ACC112 (cell line): Measurements from ENCODE around the gene SFRP2.

Source experiments
- H2AFZ ChIP-seq: fragments of 200-600 bp; sonication (generic); one replicate; pipeline ENCODE4 v1.6.0; 2017; ENCODE audit warnings: antibody characterized with exemption, low read length; ENCODE audit not compliant: unreplicated experiment
- H3K27ac ChIP-seq: fragments of 200-600 bp; sonication (generic); 2 replicates; pipeline ENCODE4 v1.5.1; 2014; ENCODE audit warnings: low read depth, mild to moderate bottlenecking, antibody characterized with exemption, low read length, moderate library complexity
- H3K27me3 ChIP-seq: fragments of 200-600 bp; sonication (generic); 2 replicates; pipeline ENCODE4 v1.6.1; 2014; ENCODE audit warnings: mild to moderate bottlenecking, antibody characterized with exemption, low read length, moderate library complexity, mixed read lengths; ENCODE audit not compliant: insufficient read depth
- H3K36me3 ChIP-seq: fragments of 200-600 bp; sonication (generic); 2 replicates; pipeline ENCODE4 v1.6.1; 2016; ENCODE audit warnings: mild to moderate bottlenecking, antibody characterized with exemption, low read length, moderate library complexity, mixed read lengths; ENCODE audit not compliant: insufficient read depth
- H3K4me1 ChIP-seq: fragments of 200-600 bp; sonication (generic); one replicate; pipeline ENCODE4 v1.6.1; 2016; ENCODE audit warnings: low read length, mixed read lengths; ENCODE audit not compliant: insufficient read depth, unreplicated experiment, control insufficient read depth
- H3K4me3 ChIP-seq: fragments of 200-600 bp; sonication (generic); 2 replicates; pipeline ENCODE4 v1.5.1; 2014; ENCODE audit warnings: mild to moderate bottlenecking, low read depth, low read length
- H3K79me2 ChIP-seq: fragments of 200-600 bp; sonication (generic); one replicate; pipeline ENCODE4 v1.6.0; 2016; ENCODE audit warnings: low read length; ENCODE audit not compliant: control insufficient read depth, unreplicated experiment, insufficient read depth

SFRP2 gene

GRCh38 chr4:153798901-153799693, 10.2 kb upstream of the SFRP2 start:
- Histone ChIP-seq H3K27me3 (no peaks in the 10 kb centered on the region), H3K79me2 (no peaks in the 10 kb centered on the region), H2AFZ (no peak overlapping the region), H3K4me3 (no peak overlapping the region), H3K4me1 (no peaks in the 10 kb centered on the region), H3K27ac (no peak overlapping the region), H3K36me3 (no peaks in the 10 kb centered on the region)

- no peaks in the 10 kb centered on the region for H3K27me3 ChIP-seq
- H3K27ac ChIP-seq, result no peak overlapping the region
- no peaks in the 10 kb centered on the region for H3K36me3 ChIP-seq
These were observed 9.5 kb upstream of the SFRP2 start for GRCh38 chr4:153798420-153798819.

GRCh38 chr4:153794006-153794405, 5.1 kb upstream of the SFRP2 start:
- Histone ChIP-seq H2AFZ (no peak overlapping the region), H3K27me3 (peaks cover 26% of the 10 kb centered on the region), H3K36me3 (no peaks in the 10 kb centered on the region), H3K4me1 (no peaks in the 10 kb centered on the region), H3K4me3 (no peak overlapping the region), H3K79me2 (no peaks in the 10 kb centered on the region), H3K27ac (no peak overlapping the region)

More at GRCh38 chr4:153798420-153798819, 9.5 kb upstream of the SFRP2 start:
- Histone ChIP-seq H3K4me3 (no peak overlapping the region), H3K4me1 (no peaks in the 10 kb centered on the region), H2AFZ (no peak overlapping the region), H3K79me2 (no peaks in the 10 kb centered on the region)

- peaks cover 39% of the 10 kb centered on the region for H3K27me3 ChIP-seq
- peak overlapping the region; percentile 9 for H2AFZ ChIP-seq
- peak overlapping the region; percentile 63 for H3K4me3 ChIP-seq
- no peaks in the 10 kb centered on the region for H3K36me3 ChIP-seq
- no peak overlapping the region for H3K27ac ChIP-seq
- H3K79me2 ChIP-seq, result no peaks in the 10 kb centered on the region
- H3K4me1 ChIP-seq, result no peaks in the 10 kb centered on the region
These were observed 3.9 kb upstream of the SFRP2 start for GRCh38 chr4:153792618-153793247.

GRCh38 chr4:153791746-153792617, 3.1 kb upstream of the SFRP2 start:
- Histone ChIP-seq H3K4me3 (peak overlapping the region; percentile 63), H3K36me3 (no peaks in the 10 kb centered on the region), H3K79me2 (no peaks in the 10 kb centered on the region), H2AFZ (no peak overlapping the region), H3K4me1 (no peaks in the 10 kb centered on the region), H3K27me3 (peaks cover 46% of the 10 kb centered on the region), H3K27ac (no peak overlapping the region)

- peak overlapping the region; percentile 63 for H3K4me3 ChIP-seq
- H2AFZ ChIP-seq, result no peak overlapping the region
- no peaks in the 10 kb centered on the region for H3K36me3 ChIP-seq
- H3K4me1 ChIP-seq, result no peaks in the 10 kb centered on the region
- H3K27me3 ChIP-seq, result peaks cover 55% of the 10 kb centered on the region
- no peaks in the 10 kb centered on the region for H3K79me2 ChIP-seq
- no peak overlapping the region for H3K27ac ChIP-seq
These were observed 2.2 kb upstream of the SFRP2 start for GRCh38 chr4:153790962-153791551.

- H3K27ac ChIP-seq, result no peak overlapping the region
- peak overlapping the region; percentile 63; the same call in 1 of the 2 replicates for H3K4me3 ChIP-seq
- peaks cover 55% of the 10 kb centered on the region for H3K27me3 ChIP-seq
These were observed 1.6 kb upstream of the SFRP2 start for GRCh38 chr4:153790500-153790865.

GRCh38 chr4:153789741-153790499, 1.0 kb upstream of the SFRP2 start:
- Histone ChIP-seq H3K4me1 (no peaks in the 10 kb centered on the region), H3K79me2 (no peaks in the 10 kb centered on the region), H3K4me3 (peak overlapping the region; percentile 71; the same call in 1 of the 2 replicates), H3K36me3 (no peaks in the 10 kb centered on the region), H2AFZ (no peak overlapping the region), H3K27me3 (peaks cover 55% of the 10 kb centered on the region), H3K27ac (no peak overlapping the region)

More at GRCh38 chr4:153790500-153790865, 1.6 kb upstream of the SFRP2 start:
- Histone ChIP-seq H3K79me2 (no peaks in the 10 kb centered on the region), H2AFZ (no peak overlapping the region), H3K36me3 (no peaks in the 10 kb centered on the region), H3K4me1 (no peaks in the 10 kb centered on the region)

GRCh38 chr4:153788051-153788412, 851 bp downstream of the SFRP2 start:
- Histone ChIP-seq H3K79me2 (no peaks in the 10 kb centered on the region), H3K4me1 (peaks cover 2% of the 10 kb centered on the region), H3K4me3 (peak overlapping the region; percentile 71), H3K27me3 (peaks cover 55% of the 10 kb centered on the region), H2AFZ (peak overlapping the region; percentile 23), H3K36me3 (no peaks in the 10 kb centered on the region), H3K27ac (no peak overlapping the region)

- no peak overlapping the region for H3K4me3 ChIP-seq
- H3K27ac ChIP-seq, result no peak overlapping the region
- H3K79me2 ChIP-seq, result no peaks in the 10 kb centered on the region
- H3K4me1 ChIP-seq, result peaks cover 7% of the 10 kb centered on the region
- peaks cover 55% of the 10 kb centered on the region for H3K27me3 ChIP-seq
- H3K36me3 ChIP-seq, result no peaks in the 10 kb centered on the region
- no peak overlapping the region for H2AFZ ChIP-seq
These were observed 1.3 kb downstream of the SFRP2 start for GRCh38 chr4:153787575-153787974.
